Left ventricle myocardium inferior (tissue), 1 donor: Measurements from ENCODE around the gene HEATR3. TPM values are rescaled to one million over a fixed set of nuclear protein-coding genes. Genes with fewer than 3 reads are reported as not detected.

Experiments used
- DNase-seq: peaks from one replicate; pipeline ENCODE4 v3.0.0-alpha.2; 2020
- H3K27ac ChIP-seq: fragments of 200-600 bp; replicated peaks from 2 replicates; pipeline ENCODE4 v1.8.0; 2021
- H3K27me3 ChIP-seq: fragments of 200-600 bp; 2 replicates; pipeline ENCODE4 v1.8.0; 2021; ENCODE audit warnings: low read depth
- H3K36me3 ChIP-seq: fragments of 200-600 bp; 2 replicates; pipeline ENCODE4 v1.8.0; 2021
- H3K4me1 ChIP-seq: fragments of 200-600 bp; 2 replicates; pipeline ENCODE4 v1.8.0; 2021
- H3K4me3 ChIP-seq: fragments of 200-600 bp; 2 replicates; pipeline ENCODE4 v1.8.0; 2021; ENCODE audit warnings: mild to moderate bottlenecking, moderate library complexity
- H3K9me3 ChIP-seq: fragments of 200-600 bp; replicated peaks from 2 replicates; pipeline ENCODE4 v1.8.0; 2021
- CTCF ChIP-seq: fragments of 200-600 bp; IDR thresholded peaks from 2 replicates; pipeline ENCODE4 v1.8.0; 2021; ENCODE audit warnings: antibody characterized with exemption, mild to moderate bottlenecking, borderline replicate concordance
- intact Hi-C: fragments of 100-400 bp; cut with micrococcal nuclease; formaldehyde crosslinking; loops from one replicate; pipeline ENCODE4 v1.11.0; 2022
- total RNA-seq: library from RNA; stranded (reverse); fragmentation: NEBNext Ultra II Directional; extraction: Animal tissue kit (Norgen Biotek cat#: 25700); gene quantifications from one replicate; pipeline ENCODE4 v1.2.1, GENCODE V29; 2021
- donor health status: DM: no; HTN: yes; CAD: no; lungs with severe emphysema.

The HEATR3 gene
- total RNA-seq, 1 donor from 2014 or later, result 9.0 TPM

GRCh38 chr16:50058091-50058771 is 7.5 kb upstream of the HEATR3 start:
- TF ChIP-seq CTCF, result no peak
- Histone ChIP-seq H3K27ac (no peak overlapping the region), H3K4me3 (no peak overlapping the region), H3K9me3 (peaks cover 18% of the 10 kb centered on the region), H3K4me1 (no peaks in the 10 kb centered on the region), H3K27me3 (no peaks in the 10 kb centered on the region), H3K36me3 (no peaks in the 10 kb centered on the region)
- DNase-seq, result no peak
- intact Hi-C loops, result no loop called here

- H3K4me1 ChIP-seq, result no peaks in the 10 kb centered on the region
- no peak overlapping the region for H3K4me3 ChIP-seq
- H3K27ac ChIP-seq, result no peak overlapping the region
- no peaks in the 10 kb centered on the region for H3K27me3 ChIP-seq
- peaks cover 18% of the 10 kb centered on the region for H3K9me3 ChIP-seq
- no peaks in the 10 kb centered on the region for H3K36me3 ChIP-seq
- intact Hi-C loops, result no loop called here
- no peak for DNase-seq
- TF ChIP-seq CTCF, result no peak
Observed at GRCh38 chr16:50059111-50059510, 6.7 kb upstream of the HEATR3 start.

- intact Hi-C loops, result no loop called here
- no peak for DNase-seq
- Histone ChIP-seq H3K9me3 (peaks cover 18% of the 10 kb centered on the region), H3K36me3 (no peaks in the 10 kb centered on the region), H3K4me1 (no peaks in the 10 kb centered on the region), H3K27ac (no peak overlapping the region), H3K27me3 (no peaks in the 10 kb centered on the region), H3K4me3 (no peak overlapping the region)
- no peak for TF ChIP-seq CTCF
Observed at GRCh38 chr16:50059669-50060068, 6.1 kb upstream of the HEATR3 start.

GRCh38 chr16:50061326-50061725 is 4.4 kb upstream of the HEATR3 start:
- no peaks in the 10 kb centered on the region for H3K27me3 ChIP-seq

GRCh38 chr16:50065241-50065623 is 538 bp upstream of the HEATR3 start:
- Histone ChIP-seq H3K27ac (peak overlapping the region; percentile 99), H3K4me1 (peaks cover 41% of the 10 kb centered on the region), H3K27me3 (no peaks in the 10 kb centered on the region), H3K36me3 (peaks cover 13% of the 10 kb centered on the region), H3K4me3 (peak overlapping the region; percentile 94), H3K9me3 (no peaks in the 10 kb centered on the region)
- intact Hi-C loops, result no loop called here
- no peak for TF ChIP-seq CTCF
- DNase-seq, result no peak

More at GRCh38 chr16:50061326-50061725, 4.4 kb upstream of the HEATR3 start:
- Histone ChIP-seq H3K27ac (no peak overlapping the region), H3K36me3 (no peaks in the 10 kb centered on the region), H3K9me3 (peaks cover 7% of the 10 kb centered on the region), H3K4me3 (no peak overlapping the region), H3K4me1 (peaks cover 8% of the 10 kb centered on the region)
- DNase-seq, result no peak
- intact Hi-C loops, result no loop called here
- TF ChIP-seq CTCF, result no peak
